H9 (cell line): ENCODE measurements around the gene USP53. TPM values are rescaled to one million over a fixed set of nuclear protein-coding genes. Genes with fewer than 3 reads are reported as not detected.

Experiments
- DNase-seq: peaks from one replicate; pipeline ENCODE4 v3.0.0-alpha.2; 2017
- H2AFZ ChIP-seq: one replicate; pipeline ENCODE4 v1.6.1; 2013; ENCODE audit warnings: mild to moderate bottlenecking, low read length, control low read depth, moderate library complexity
- H2AK5ac ChIP-seq: 2 replicates; pipeline ENCODE4 v1.6.1; 2013; ENCODE audit warnings: low read length, control low read depth, mixed read lengths; ENCODE audit not compliant: insufficient read length
- H2BK120ac ChIP-seq: one replicate; pipeline ENCODE4 v1.6.1; 2013; ENCODE audit warnings: low read depth, mild to moderate bottlenecking, low read length, control low read depth, inconsistent platforms; ENCODE audit not compliant: poor library complexity, severe bottlenecking
- H2BK12ac ChIP-seq: 2 replicates; pipeline ENCODE4 v1.6.1; 2013; ENCODE audit warnings: low read length, control low read depth, mixed read lengths, low read depth; ENCODE audit not compliant: insufficient read length
- H2BK15ac ChIP-seq: 2 replicates; pipeline ENCODE4 v1.6.1; 2013; ENCODE audit warnings: low read depth, low read length, control low read depth
- H2BK20ac ChIP-seq: one replicate; pipeline ENCODE4 v1.6.1; 2013; ENCODE audit warnings: low read depth, mild to moderate bottlenecking, low read length, control low read depth, inconsistent platforms; ENCODE audit not compliant: poor library complexity, severe bottlenecking
- H2BK5ac ChIP-seq: 2 replicates; pipeline ENCODE4 v1.6.1; 2013; ENCODE audit warnings: low read length, control low read depth, mixed read lengths; ENCODE audit not compliant: insufficient read length
- H3K14ac ChIP-seq: 2 replicates; pipeline ENCODE4 v1.6.1; 2013; ENCODE audit warnings: low read length, control low read depth; ENCODE audit not compliant: insufficient read depth
- H3K18ac ChIP-seq: 2 replicates; pipeline ENCODE4 v1.6.1; 2013; ENCODE audit warnings: low read depth, mild to moderate bottlenecking, mixed read lengths, low read length, control low read depth; ENCODE audit not compliant: insufficient read length
- H3K23ac ChIP-seq: 2 replicates; pipeline ENCODE4 v1.6.1; 2013; ENCODE audit warnings: low read length, control low read depth, mixed read lengths, low read depth; ENCODE audit not compliant: insufficient read length
- H3K23me2 ChIP-seq: 2 replicates; pipeline ENCODE4 v1.6.1; 2013; ENCODE audit warnings: low read depth, mild to moderate bottlenecking, mixed read lengths, low read length, control low read depth; ENCODE audit not compliant: insufficient read length, poor library complexity, severe bottlenecking
- H3K27ac ChIP-seq: 2 replicates; pipeline ENCODE4 v1.5.1; 2013; ENCODE audit warnings: low read length, control low read depth, mixed read lengths, low read depth; ENCODE audit not compliant: insufficient read length
- H3K27me3 ChIP-seq: 2 replicates; pipeline ENCODE4 v1.6.1; 2013; ENCODE audit warnings: low read length, control low read depth, inconsistent platforms; ENCODE audit not compliant: insufficient read depth
- H3K4ac ChIP-seq: 2 replicates; pipeline ENCODE4 v1.6.1; 2013; ENCODE audit warnings: low read depth, mild to moderate bottlenecking, control low read depth, inconsistent platforms, low read length, moderate library complexity
- H3K4me1 ChIP-seq: 2 replicates; pipeline ENCODE4 v1.6.1; 2013; ENCODE audit warnings: low read length, control low read depth, inconsistent platforms; ENCODE audit not compliant: insufficient read depth
- H3K4me2 ChIP-seq: 2 replicates; pipeline ENCODE4 v1.6.1; 2013; ENCODE audit warnings: low read length, control low read depth, mixed read lengths; ENCODE audit not compliant: insufficient read length, insufficient read depth
- H3K56ac ChIP-seq: 2 replicates; pipeline ENCODE4 v1.6.1; 2013; ENCODE audit warnings: low read depth, mild to moderate bottlenecking, mixed read lengths, low read length, control low read depth; ENCODE audit not compliant: insufficient read length
- H3K79me1 ChIP-seq: 2 replicates; pipeline ENCODE4 v1.6.1; 2013; ENCODE audit warnings: low read depth, mild to moderate bottlenecking, moderate library complexity, low read length, control low read depth, inconsistent platforms; ENCODE audit not compliant: insufficient read depth, poor library complexity, severe bottlenecking
- H3K79me2 ChIP-seq: 2 replicates; pipeline ENCODE4 v1.6.1; 2013; ENCODE audit warnings: low read length, control low read depth, inconsistent platforms; ENCODE audit not compliant: insufficient read depth
- H3K9ac ChIP-seq: 2 replicates; pipeline ENCODE4 v1.6.1; 2013; ENCODE audit warnings: low read length, control low read depth, mixed read lengths; ENCODE audit not compliant: insufficient read length; ENCODE audit errors: extremely low read depth
- H3K9me3 ChIP-seq: one replicate; pipeline ENCODE4 v1.6.1; 2013; ENCODE audit warnings: low read depth, low read length, inconsistent platforms; ENCODE audit not compliant: control insufficient read depth
- H3T11ph ChIP-seq: one replicate; pipeline ENCODE4 v1.6.1; 2013; ENCODE audit warnings: mild to moderate bottlenecking, low read length, control low read depth, inconsistent platforms
- H4K20me1 ChIP-seq: one replicate; pipeline ENCODE4 v1.6.1; 2013; ENCODE audit not compliant: control insufficient read depth, insufficient read length, insufficient read depth
- H4K5ac ChIP-seq: 2 replicates; pipeline ENCODE4 v1.6.1; 2013; ENCODE audit warnings: low read depth, mild to moderate bottlenecking, mixed read lengths, low read length, control low read depth; ENCODE audit not compliant: insufficient read length
- H4K8ac ChIP-seq: replicated peaks from 2 replicates; pipeline ENCODE4 v1.6.1; 2013; ENCODE audit warnings: low read length, control low read depth, mixed read lengths, low read depth; ENCODE audit not compliant: insufficient read length
- H4K91ac ChIP-seq: 2 replicates; pipeline ENCODE4 v1.6.1; 2013; ENCODE audit warnings: low read depth, mild to moderate bottlenecking, moderate library complexity, mixed read lengths, low read length, control low read depth; ENCODE audit not compliant: insufficient read length
- H3K27ac Mint-ChIP-seq, 3 experiments: 2 replicates in 2 of 3; 3 replicates in 1 of 3; pipeline ENCODE4 v1.8.0; 2020 to 2021; ENCODE audit warnings: mixed read lengths in 3 of 3, mild to moderate bottlenecking in 1 of 3, moderate library complexity in 1 of 3
- H3K27me3 Mint-ChIP-seq: 2 replicates; pipeline ENCODE4 v1.8.0; 2021; ENCODE audit warnings: low read depth, mild to moderate bottlenecking, moderate library complexity, mixed read lengths
- H3K36me3 Mint-ChIP-seq, 3 experiments: 2 replicates in 2 of 3; 3 replicates in 1 of 3; pipeline ENCODE4 v1.8.0; 2020 to 2021; ENCODE audit warnings: low read depth in 3 of 3, mixed read lengths in 3 of 3; ENCODE audit not compliant: insufficient read depth in 1 of 3
- H3K4me1 Mint-ChIP-seq, 2 experiments: 2 replicates each; pipeline ENCODE4 v1.8.0; 2020; ENCODE audit warnings: mixed read lengths in 2 of 2
- H3K4me3 Mint-ChIP-seq, 2 experiments: 2 replicates in 1 of 2; 3 replicates in 1 of 2; pipeline ENCODE4 v1.8.0; 2020 to 2021; ENCODE audit warnings: mild to moderate bottlenecking in 2 of 2, mixed read lengths in 2 of 2, moderate library complexity in 1 of 2
- H3K9me3 Mint-ChIP-seq, 2 experiments: 2 replicates in 1 of 2; 3 replicates in 1 of 2; pipeline ENCODE4 v1.8.0; 2020; ENCODE audit warnings: mild to moderate bottlenecking in 2 of 2, mixed read lengths in 2 of 2, moderate library complexity in 1 of 2
- CTCF ChIP-seq: fragments of 200-600 bp; sonication (generic); conservative IDR thresholded peaks from 3 replicates; pipeline ENCODE4 v1.8.0; 2021; ENCODE audit warnings: antibody characterized with exemption, mild to moderate bottlenecking
- WGBS: extraction: QIAGEN DNeasy Blood & Tissue Kit; methylation state at CpG from one replicate; pipeline ENCODE4 v1.1.7; 2013; ENCODE audit warnings: missing lambda C conversion rate, low lambda C conversion rate, mixed read lengths; ENCODE audit not compliant: insufficient read length; ENCODE audit errors: extremely low coverage; 5-methylcytosine and 5-hydroxymethylcytosine counted together
- total RNA-seq: library from RNA; stranded (reverse); gene quantifications from 2 replicates; pipeline ENCODE4 v1.2.1, GENCODE V29; 2021

The USP53 gene
- total RNA-seq, 1 experiment from 2014 or later = 18.4 TPM

DNA sequence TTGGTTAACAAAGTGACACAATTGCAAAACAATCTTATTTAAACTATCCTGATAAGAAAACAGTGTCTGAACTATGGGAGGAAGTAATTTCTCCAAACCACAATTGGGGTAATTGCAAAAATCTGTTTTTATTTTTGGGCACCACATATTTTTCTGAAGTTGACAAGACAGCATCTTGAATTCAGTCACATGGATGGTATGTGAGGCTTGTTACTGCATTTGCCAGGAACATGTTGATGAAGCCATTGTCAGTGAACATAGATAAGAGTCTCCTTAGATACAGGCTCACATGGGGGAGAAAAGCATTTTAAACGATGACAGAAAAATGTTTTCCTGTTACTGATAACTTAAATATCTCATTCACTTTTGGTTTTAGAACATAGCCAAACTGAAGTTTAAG, 5.5 kb upstream of the USP53 start:
- Mint-ChIP-seq H3K4me3 (no peak overlapping the region), H3K27me3 (peaks cover 4% of the 10 kb centered on the region), H3K36me3 (peaks cover 0 to 1% (median 0%) of the 10 kb centered on the region in 3 experiments; a peak in 3 of 7 replicates), H3K9me3 (peaks cover 2 to 5% of the 10 kb centered on the region in 2 experiments), H3K27ac (no peak overlapping the region), H3K4me1 (peaks cover 16 to 26% of the 10 kb centered on the region in 2 experiments)
- 0 out of 2 replicates have a peak, but pooled peaks cover 2% of the 10 kb centered on the region for H3K4me1 ChIP-seq
- no peaks in the 10 kb centered on the region for H3K9me3 ChIP-seq
- no peaks in the 10 kb centered on the region for H3K79me1 ChIP-seq
- no peak overlapping the region for H2BK15ac ChIP-seq
- H4K91ac ChIP-seq = no peak overlapping the region
- H2BK12ac ChIP-seq = no peak overlapping the region
- no peak overlapping the region for H3K9ac ChIP-seq
- no peak overlapping the region for H3K23ac ChIP-seq
- H3K4me2 ChIP-seq = no peak overlapping the region
- no peak overlapping the region for H3K14ac ChIP-seq
- H3K27ac ChIP-seq = no peak overlapping the region
- no peak overlapping the region for H2BK5ac ChIP-seq
- no peak overlapping the region for H3T11ph ChIP-seq
- no peak for TF ChIP-seq CTCF
- no peak overlapping the region for H2BK20ac ChIP-seq
- no peaks in the 10 kb centered on the region for H4K20me1 ChIP-seq
- peaks cover 6% of the 10 kb centered on the region for H3K23me2 ChIP-seq
- H2AK5ac ChIP-seq = no peak overlapping the region
- no peak overlapping the region for H3K18ac ChIP-seq
- no peak overlapping the region for H2AFZ ChIP-seq
- no peak overlapping the region for H3K4ac ChIP-seq
- H2BK120ac ChIP-seq = no peak overlapping the region
- H3K56ac ChIP-seq = no peak overlapping the region
- H3K79me2 ChIP-seq = no peaks in the 10 kb centered on the region
- no peak for DNase-seq
- no peak overlapping the region for H4K8ac ChIP-seq
- no peaks in the 10 kb centered on the region for H3K27me3 ChIP-seq
- no peak overlapping the region for H4K5ac ChIP-seq
- WGBS = no CpG with 5 or more reads among the region's 1 CpG
